Measurements from ENCODE around the gene MAN2A2. TPM values are rescaled to one million over a fixed set of nuclear protein-coding genes. Genes with fewer than 3 reads are reported as not detected.

MAN2A2 gene
- total RNA-seq, 2 experiments from 2014 or later, result 98.1 to 99.2 TPM

DNA sequence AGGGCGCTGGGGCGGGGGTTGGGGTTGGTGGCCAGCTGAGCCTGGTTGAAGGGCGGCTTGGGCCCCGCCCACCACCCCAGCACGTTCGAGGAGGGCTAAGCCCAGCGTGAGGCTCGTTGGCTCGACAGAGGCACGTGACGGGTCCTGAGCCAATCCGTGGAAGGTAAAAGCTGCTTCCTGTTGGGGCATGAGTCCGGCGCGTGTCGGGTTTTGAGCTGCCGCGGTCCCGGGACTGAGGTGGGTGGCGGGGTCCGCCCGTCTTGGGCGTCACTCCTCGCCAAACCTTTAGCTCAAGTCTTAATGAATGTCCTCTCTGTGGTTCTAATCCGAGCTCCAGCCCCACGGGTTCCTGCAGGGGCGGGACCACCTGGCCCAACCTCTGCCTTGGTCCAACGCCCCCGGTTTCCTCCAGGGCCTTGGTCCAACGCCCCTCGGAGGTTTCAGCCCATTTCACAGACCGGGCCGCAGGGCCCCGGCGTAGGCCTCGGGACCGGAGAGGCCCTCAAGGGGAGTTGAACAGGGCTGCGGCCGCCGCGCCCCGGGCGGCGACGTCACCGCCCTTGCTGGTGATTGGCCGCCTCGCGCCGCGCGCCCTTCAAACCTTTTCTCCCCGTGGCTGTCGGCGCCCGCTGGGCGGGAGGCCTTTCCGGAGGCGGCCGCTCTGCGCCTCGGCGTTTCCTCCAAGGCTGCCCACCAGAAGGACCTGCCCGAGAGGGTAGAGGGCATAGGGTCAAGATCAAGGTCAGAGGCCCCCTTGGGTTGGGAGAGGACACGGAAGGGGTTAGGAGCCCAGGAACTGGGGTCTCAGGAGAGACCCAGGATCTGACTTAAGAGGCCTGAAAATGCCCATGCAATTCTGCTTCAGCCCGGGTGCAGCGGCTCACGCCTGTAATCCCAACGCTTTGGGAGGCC is 51.9 kb downstream of the MAN2A2 start, which contains the start of gene RCCD1:
Gene RCCD1 (plus strand): TSS at position 173 of the 912 bp plus-strand sequence. CDS start 1,851 bp downstream, outside the sequence.
- Mint-ChIP-seq H3K4me3 (peak within 1 kb of the TSS; percentile 87), H3K4me1 (ENCODE audit: low read depth) (peaks cover 14% of the 10 kb centered on the region), H3K36me3 (peaks cover 27% of the 10 kb centered on the region), H3K27ac (peak within 1 kb of the TSS; percentile 94), H3K9me3 (no peaks in the 10 kb centered on the region), H3K27me3 (no peaks in the 10 kb centered on the region)
- intact Hi-C loops (cut with micrococcal nuclease), result loop anchor here (1.0 to 2.0 kb wide), 4 partner anchors 20 to 67 kb away; partner anchors contain the start of genes MAN2A2, PRC1, UNC45A and VPS33B
- ChIA-PET POLR2A (interaction anchor here (0.7 to 3.7 kb wide), 7 partner anchors 16 to 67 kb away, joined by 3 to 28 read pairs (median 5); partner anchors contain the start of genes MAN2A2, PRC1, UNC45A and VPS33B), CTCF (interaction anchor here (0.7 to 7.7 kb wide), 13 partner anchors 8 to 317 kb away, joined by 3 to 106 read pairs (median 10); partner anchors contain the start of genes HDDC3, UNC45A and VPS33B)
- peak; percentile 96 for DNase-seq

DNA sequence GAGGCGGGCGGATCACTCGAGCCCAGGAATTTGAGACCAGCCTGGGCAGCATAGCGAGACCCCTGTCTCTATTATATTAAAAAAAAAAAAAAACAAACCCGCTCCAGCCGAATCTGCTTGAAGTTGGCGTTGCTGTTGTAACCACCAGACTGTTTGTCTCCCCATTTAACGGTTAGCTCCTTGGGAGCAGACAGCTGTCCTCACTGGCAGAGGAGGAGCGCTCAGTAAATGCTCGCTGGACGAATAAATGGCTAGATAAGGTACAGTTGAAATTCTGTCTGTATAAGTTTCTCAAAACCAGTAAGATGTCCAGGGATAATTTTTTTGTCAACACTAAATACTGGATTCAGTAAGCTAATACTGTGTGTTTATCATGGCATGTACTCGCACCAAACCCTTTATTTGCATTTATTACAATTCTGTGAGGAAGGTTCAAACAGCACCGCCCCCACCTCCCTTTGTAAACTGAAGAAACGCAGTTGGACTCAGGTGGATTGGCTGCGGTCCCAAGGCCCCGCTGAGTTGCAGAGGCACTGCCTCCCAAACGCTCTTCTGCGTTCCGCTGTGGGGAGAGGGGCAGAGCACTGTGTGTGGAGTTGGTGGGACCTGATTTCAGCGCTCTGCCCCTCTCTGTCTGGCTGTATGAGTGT is 52.6 kb downstream of the MAN2A2 start:
- POLR2A ChIA-PET, result interaction anchor here (1.5 to 3.7 kb wide), 3 partner anchors 21 to 53 kb away, joined by 5 to 28 read pairs (median 17); partner anchors contain the start of genes MAN2A2, PRC1 and UNC45A
- peak; percentile 25 for DNase-seq
- peaks cover 28% of the 10 kb centered on the region for H3K36me3 Mint-ChIP-seq
- CTCF ChIA-PET, result interaction anchor here (0.9 to 7.7 kb wide), 20 partner anchors 8 to 686 kb away, joined by 3 to 106 read pairs (median 8); partner anchors contain the start of genes HDDC3, UNC45A and VPS33B
- no peaks in the 10 kb centered on the region for H3K27me3 Mint-ChIP-seq
- H3K9me3 Mint-ChIP-seq, result no peaks in the 10 kb centered on the region
- peak overlapping the region; percentile 87 for H3K4me3 Mint-ChIP-seq
- intact Hi-C loops (cut with micrococcal nuclease), result loop anchor here (1.0 to 2.0 kb wide), 7 partner anchors 20 to 315 kb away; partner anchors contain the start of genes MAN2A2, PRC1, UNC45A and VPS33B
- peaks cover 14% of the 10 kb centered on the region for H3K4me1 Mint-ChIP-seq (ENCODE audit: low read depth)
- peak overlapping the region; percentile 94 for H3K27ac Mint-ChIP-seq

DNA sequence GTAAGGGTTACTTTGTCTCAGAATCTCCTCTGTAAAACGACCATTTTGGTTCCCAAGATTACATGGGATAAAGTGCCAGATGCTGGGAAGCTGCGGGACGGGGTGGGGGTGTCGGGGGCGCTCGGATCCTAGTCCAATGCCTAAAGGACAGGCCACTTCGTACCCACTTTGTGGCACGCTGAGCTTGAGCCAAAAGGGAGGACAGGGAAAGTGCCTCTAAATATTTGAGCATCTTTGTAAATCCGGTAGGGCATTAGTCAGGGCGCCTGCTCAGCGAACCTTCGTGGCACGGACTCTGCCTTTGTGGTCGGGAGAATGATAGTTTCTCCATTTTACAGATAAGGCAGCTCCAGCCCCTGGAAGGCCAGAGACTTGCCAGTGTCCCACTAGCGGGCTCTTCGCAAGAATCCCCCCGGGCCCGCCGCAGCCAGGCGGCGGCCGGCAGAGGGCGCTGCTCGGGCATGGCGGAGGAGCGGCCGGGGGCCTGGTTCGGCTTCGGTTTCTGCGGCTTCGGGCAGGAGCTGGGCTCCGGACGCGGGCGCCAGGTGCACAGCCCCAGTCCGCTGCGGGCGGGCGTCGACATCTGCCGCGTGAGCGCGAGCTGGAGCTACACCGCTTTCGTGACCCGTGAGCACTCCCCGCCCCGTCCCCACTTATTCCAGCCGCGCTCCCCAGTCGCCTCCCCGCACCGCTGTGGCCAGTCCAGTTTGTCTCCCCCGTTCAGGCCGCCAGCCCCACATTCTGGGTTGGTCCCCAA is 53.4 kb downstream of the MAN2A2 start:
- Mint-ChIP-seq H3K36me3 (peaks cover 35% of the 10 kb centered on the region), H3K27ac (peak overlapping the region; percentile 42), H3K4me3 (peak overlapping the region; percentile 87), H3K9me3 (no peaks in the 10 kb centered on the region), H3K4me1 (ENCODE audit: low read depth) (peaks cover 14% of the 10 kb centered on the region), H3K27me3 (no peaks in the 10 kb centered on the region)
- ChIA-PET CTCF (interaction anchor here (0.9 to 7.7 kb wide), 22 partner anchors 8 to 686 kb away, joined by 3 to 106 read pairs (median 6); partner anchors contain the start of genes HDDC3, UNC45A and VPS33B), POLR2A (interaction anchor here (1.3 to 3.7 kb wide), 3 partner anchors 22 to 53 kb away, joined by 5 to 28 read pairs (median 17); partner anchors contain the start of genes MAN2A2 and UNC45A)
- peak; percentile 66 for DNase-seq
- intact Hi-C loops (cut with micrococcal nuclease), result loop anchor here (1.0 to 2.0 kb wide), 3 partner anchors 77 to 314 kb away; no protein-coding TSS in a partner anchor

DNA sequence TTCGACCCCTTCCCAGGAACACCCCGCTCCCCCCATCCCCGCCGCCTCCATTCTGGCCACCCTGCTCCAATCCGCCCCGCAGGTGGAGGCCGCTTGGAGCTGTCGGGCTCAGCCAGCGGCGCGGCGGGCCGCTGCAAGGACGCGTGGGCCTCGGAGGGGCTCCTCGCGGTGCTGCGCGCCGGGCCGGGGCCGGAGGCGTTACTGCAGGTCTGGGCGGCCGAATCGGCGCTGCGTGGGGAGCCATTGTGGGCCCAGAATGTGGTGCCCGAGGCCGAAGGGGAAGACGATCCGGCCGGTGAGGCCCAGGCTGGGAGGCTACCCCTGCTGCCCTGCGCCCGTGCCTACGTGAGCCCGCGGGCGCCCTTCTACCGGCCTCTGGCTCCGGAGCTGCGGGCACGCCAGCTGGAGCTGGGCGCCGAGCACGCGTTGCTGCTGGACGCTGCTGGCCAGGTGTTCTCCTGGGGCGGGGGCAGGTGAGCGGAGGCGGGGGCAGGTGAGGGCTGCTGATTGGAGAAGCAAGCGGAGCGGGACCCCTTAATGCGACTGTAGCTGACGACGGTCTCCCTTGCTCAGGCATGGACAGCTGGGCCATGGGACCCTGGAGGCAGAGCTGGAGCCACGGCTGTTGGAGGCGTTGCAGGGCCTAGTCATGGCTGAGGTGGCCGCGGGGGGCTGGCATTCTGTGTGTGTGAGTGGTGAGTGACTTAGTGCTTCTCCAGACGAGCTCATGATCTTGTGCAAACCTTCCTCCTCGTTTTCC is 54.1 kb downstream of the MAN2A2 start:
- no peak for DNase-seq
- Mint-ChIP-seq H3K4me3 (peak overlapping the region; percentile 44), H3K27me3 (no peaks in the 10 kb centered on the region), H3K27ac (no peak overlapping the region), H3K36me3 (peaks cover 36% of the 10 kb centered on the region), H3K9me3 (no peaks in the 10 kb centered on the region), H3K4me1 (ENCODE audit: low read depth) (peaks cover 14% of the 10 kb centered on the region)
- intact Hi-C loops (cut with micrococcal nuclease), result loop anchor here (2.0 kb wide), 1 partner anchor 314 kb away; no protein-coding TSS in a partner anchor
- CTCF ChIA-PET, result interaction anchor here (0.7 to 7.7 kb wide), 20 partner anchors 9 to 315 kb away, joined by 3 to 106 read pairs (median 6); partner anchors contain the start of genes HDDC3, UNC45A and VPS33B
- POLR2A ChIA-PET, result interaction anchor here (0.9 to 1.3 kb wide), 3 partner anchors 22 to 28 kb away, joined by 3 to 5 read pairs (median 3); no protein-coding TSS in a partner anchor

DNA sequence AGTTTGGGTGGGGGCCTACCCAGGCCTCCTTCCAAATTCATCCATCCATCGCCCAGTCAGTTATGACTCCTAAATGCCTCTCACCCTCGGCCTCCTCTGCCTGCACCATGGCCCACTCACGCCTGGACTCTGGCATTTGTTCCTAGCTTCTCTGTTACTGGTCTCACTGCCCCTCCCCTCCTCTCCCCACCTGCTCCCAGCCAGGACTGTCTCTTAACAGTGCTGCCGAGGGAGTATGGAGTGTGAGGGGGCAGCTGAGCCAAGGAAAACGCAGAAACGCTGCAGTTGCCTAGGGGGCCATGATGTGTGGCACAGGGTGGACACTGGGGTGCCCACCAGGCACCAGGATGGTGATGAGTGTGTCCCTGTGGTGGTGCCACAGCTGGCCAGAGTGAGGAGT is 54.7 kb downstream of the MAN2A2 start:
- no peak for DNase-seq
- intact Hi-C loops (cut with micrococcal nuclease), result loop anchor here (2.0 kb wide), 1 partner anchor 313 kb away; no protein-coding TSS in a partner anchor
- peaks cover 34% of the 10 kb centered on the region for H3K36me3 Mint-ChIP-seq
- ChIA-PET POLR2A (interaction anchor here (0.9 to 1.3 kb wide), 3 partner anchors 21 to 27 kb away, joined by 3 to 5 read pairs (median 3); no protein-coding TSS in a partner anchor), CTCF (interaction anchor here (0.7 to 7.7 kb wide), 9 partner anchors 9 to 315 kb away, joined by 3 to 106 read pairs (median 17); partner anchors contain the start of genes HDDC3 and UNC45A)
- H3K27me3 Mint-ChIP-seq, result no peaks in the 10 kb centered on the region
- no peaks in the 10 kb centered on the region for H3K9me3 Mint-ChIP-seq
- H3K4me3 Mint-ChIP-seq, result peak overlapping the region; percentile 44
- peaks cover 14% of the 10 kb centered on the region for H3K4me1 Mint-ChIP-seq (ENCODE audit: low read depth)
- H3K27ac Mint-ChIP-seq, result no peak overlapping the region

DNA sequence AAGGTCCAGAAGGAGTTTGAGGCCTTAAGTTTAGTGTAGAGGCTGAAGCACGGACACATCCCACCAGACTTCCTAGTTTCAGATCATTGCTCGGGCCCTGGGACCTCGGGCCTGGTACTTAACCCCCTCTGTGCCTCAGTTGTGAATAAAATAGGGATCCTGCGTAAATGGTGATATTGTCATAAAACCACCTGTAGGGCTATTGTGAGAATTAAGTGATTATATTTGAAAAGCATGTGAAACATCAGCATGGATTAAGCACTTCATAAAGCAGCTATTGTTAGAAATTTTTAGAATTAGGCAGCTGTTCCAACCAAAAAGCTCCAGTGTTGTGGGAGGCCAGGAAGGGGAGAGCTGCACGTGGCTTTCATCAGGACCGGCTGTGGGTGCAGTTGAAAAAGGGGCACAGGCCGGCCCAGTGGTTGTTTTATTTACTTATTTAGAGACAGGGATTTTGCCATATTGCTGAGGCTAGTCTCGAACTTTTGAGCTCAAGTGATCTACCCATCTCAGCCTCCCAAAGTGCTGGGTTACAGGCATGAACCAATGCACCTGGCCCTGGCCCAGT is 56.0 kb downstream of the MAN2A2 start:
- Mint-ChIP-seq H3K4me1 (ENCODE audit: low read depth) (peaks cover 12% of the 10 kb centered on the region), H3K27me3 (no peaks in the 10 kb centered on the region), H3K9me3 (no peaks in the 10 kb centered on the region), H3K4me3 (no peak overlapping the region), H3K27ac (no peak overlapping the region), H3K36me3 (peaks cover 32% of the 10 kb centered on the region)
- intact Hi-C loops (cut with micrococcal nuclease), result no loop called here
- POLR2A ChIA-PET, result interaction anchor here (1.0 kb wide), 1 partner anchor 24 kb away, joined by 3 read pairs; the partner anchor contains the start of gene UNC45A
- CTCF ChIA-PET, result interaction anchor here (4.0 to 5.3 kb wide), 3 partner anchors 74 to 313 kb away, joined by 26 to 32 read pairs (median 31); no protein-coding TSS in a partner anchor
- no peak for DNase-seq

DNA sequence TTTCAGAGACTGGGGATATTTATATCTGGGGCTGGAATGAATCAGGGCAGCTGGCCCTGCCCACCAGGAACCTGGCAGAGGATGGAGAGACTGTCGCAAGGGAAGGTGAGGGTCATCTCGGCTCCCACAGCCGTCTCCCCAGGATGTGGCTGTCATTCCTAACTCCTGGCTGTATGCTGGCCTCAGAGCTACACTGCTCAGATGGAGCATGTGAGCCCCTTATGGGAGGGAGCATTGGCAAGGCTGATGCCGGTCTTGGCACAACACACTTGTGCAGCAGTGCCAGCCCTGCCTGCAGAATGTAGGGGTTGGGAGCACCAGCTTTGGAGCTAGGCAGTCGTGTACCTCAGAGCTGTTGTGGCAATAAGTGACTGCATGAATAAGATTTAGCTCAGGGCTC is 56.8 kb downstream of the MAN2A2 start:
- Mint-ChIP-seq H3K9me3 (no peaks in the 10 kb centered on the region), H3K27me3 (no peaks in the 10 kb centered on the region), H3K27ac (no peak overlapping the region), H3K4me1 (ENCODE audit: low read depth) (peaks cover 10% of the 10 kb centered on the region), H3K4me3 (no peak overlapping the region), H3K36me3 (peaks cover 31% of the 10 kb centered on the region)
- ChIA-PET CTCF (interaction anchor here (0.9 to 5.3 kb wide), 3 partner anchors 25 to 90 kb away, joined by 3 to 32 read pairs (median 31); partner anchors contain the start of gene UNC45A), POLR2A (interaction anchor here (0.7 to 1.1 kb wide), 3 partner anchors 25 to 34 kb away, joined by 3 read pairs; partner anchors contain the start of genes PRC1 and UNC45A)
- no peak for DNase-seq
- intact Hi-C loops (cut with micrococcal nuclease), result no loop called here

DNA sequence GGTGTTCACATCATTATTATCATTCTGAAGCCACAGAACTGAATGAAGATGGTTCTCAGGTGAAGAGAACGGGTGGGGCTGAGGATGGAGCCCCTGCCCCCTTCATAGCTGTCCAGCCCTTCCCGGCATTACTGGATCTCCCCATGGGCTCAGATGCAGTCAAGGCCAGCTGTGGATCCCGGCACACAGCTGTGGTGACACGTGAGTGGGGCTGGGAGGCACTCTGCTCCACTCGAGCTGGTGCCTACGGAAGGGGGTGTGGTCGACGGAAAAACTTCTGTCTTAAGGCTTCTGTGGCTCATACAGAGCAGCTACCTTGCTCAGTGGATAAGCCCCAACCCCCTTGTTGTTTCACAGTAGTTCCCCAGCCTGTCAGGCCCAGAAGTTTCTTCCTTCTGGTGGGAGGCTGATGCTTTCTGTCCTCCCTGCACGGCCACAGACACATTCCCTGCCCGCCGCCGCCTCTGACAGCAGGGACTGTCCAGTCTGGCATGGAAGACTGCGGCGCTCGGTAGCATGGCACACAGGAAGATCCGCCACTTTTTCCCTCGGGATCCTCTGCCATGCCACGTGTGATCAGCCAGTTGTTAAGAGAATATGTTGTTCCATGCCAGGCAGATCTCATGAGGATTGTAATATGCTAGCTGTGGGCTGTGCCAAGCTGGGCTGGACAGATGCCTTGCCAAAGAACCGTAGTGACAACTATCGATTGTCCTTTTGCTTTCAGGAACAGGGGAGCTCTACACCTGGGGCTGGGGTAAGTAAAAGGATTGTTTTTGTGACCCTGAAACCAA is 57.4 kb downstream of the MAN2A2 start:
- ChIA-PET CTCF (interaction anchor here (0.9 to 5.3 kb wide), 2 partner anchors 25 to 89 kb away, joined by 3 to 32 read pairs; partner anchors contain the start of gene UNC45A), POLR2A (interaction anchor here (0.7 to 1.1 kb wide), 3 partner anchors 25 to 33 kb away, joined by 3 read pairs; partner anchors contain the start of genes PRC1 and UNC45A)
- Mint-ChIP-seq H3K27ac (no peak overlapping the region), H3K4me1 (ENCODE audit: low read depth) (peaks cover 10% of the 10 kb centered on the region), H3K27me3 (no peaks in the 10 kb centered on the region), H3K9me3 (no peaks in the 10 kb centered on the region), H3K36me3 (peaks cover 36% of the 10 kb centered on the region), H3K4me3 (no peak overlapping the region)
- no peak for DNase-seq
- intact Hi-C loops (cut with micrococcal nuclease), result no loop called here

DNA sequence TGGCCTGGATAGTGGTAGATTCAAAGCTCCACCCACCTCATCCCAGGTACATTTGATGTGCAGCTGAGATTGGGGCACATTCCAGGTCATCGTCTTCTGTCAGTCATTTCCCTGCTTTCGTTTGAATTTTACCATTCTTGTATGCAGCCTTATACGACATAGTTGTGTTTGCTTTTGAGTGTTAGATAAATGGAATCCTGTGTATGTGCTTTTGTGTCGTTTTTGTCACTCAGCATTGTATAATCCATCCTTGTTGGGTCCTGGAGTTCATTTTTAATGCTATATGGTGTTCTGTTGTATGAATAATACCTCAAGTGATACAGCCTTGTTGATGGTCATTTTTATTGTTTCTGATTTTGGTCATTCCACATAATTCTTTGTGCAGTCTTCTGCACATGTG is 58.9 kb downstream of the MAN2A2 start:
- no peak for DNase-seq
- H3K9me3 Mint-ChIP-seq, result no peaks in the 10 kb centered on the region
- intact Hi-C loops (cut with micrococcal nuclease), result no loop called here
- H3K4me3 Mint-ChIP-seq, result no peak overlapping the region
- H3K27ac Mint-ChIP-seq, result no peak overlapping the region
- H3K27me3 Mint-ChIP-seq, result no peaks in the 10 kb centered on the region
- POLR2A ChIA-PET, result interaction anchor here (0.6 kb wide), 1 partner anchor 679 kb away, joined by 4 read pairs; no protein-coding TSS in a partner anchor
- CTCF ChIA-PET, result interaction anchor here (1.8 kb wide), 1 partner anchor 88 kb away, joined by 7 read pairs; no protein-coding TSS in a partner anchor
- peaks cover 5% of the 10 kb centered on the region for H3K4me1 Mint-ChIP-seq (ENCODE audit: low read depth)
- peaks cover 46% of the 10 kb centered on the region for H3K36me3 Mint-ChIP-seq
